Natural killer cell (primary cell): Measurements from ENCODE around the gene SLC25A1. TPM values are rescaled to one million over a fixed set of nuclear protein-coding genes. Genes with fewer than 3 reads are reported as not detected.

Source experiments
- ATAC-seq, 3 donors: fragments of 150-1000 bp in 2 of 3; fragments of 200-7000 bp in 1 of 3; cut with Tn5 transposase; 1 replicate in 1 of 3; 2 replicates in 2 of 3; pipeline ENCODE4 v1.10.0; 2021; ENCODE audit warnings: mild to moderate bottlenecking in 2 of 3, moderate library complexity in 2 of 3
- DNase-seq, 2 donors: peaks; one replicate each; pipeline versions ENCODE4 v3.0.0 to v3.0.0-alpha.2; 2013 to 2021; ENCODE audit warnings: mixed read lengths in 1 of 2
- H3K27ac ChIP-seq: one replicate; pipeline ENCODE4 v1.5.1; 2013; ENCODE audit warnings: mild to moderate bottlenecking, low read length
- H3K27me3 ChIP-seq: one replicate; pipeline ENCODE4 v1.6.1; 2013; ENCODE audit warnings: low read length; ENCODE audit not compliant: control insufficient read depth, insufficient read depth
- H3K36me3 ChIP-seq: one replicate; pipeline ENCODE4 v1.6.1; 2013; ENCODE audit warnings: low read length; ENCODE audit not compliant: control insufficient read depth, insufficient read depth
- H3K4me1 ChIP-seq: one replicate; pipeline ENCODE4 v1.6.1; 2013; ENCODE audit warnings: low read length; ENCODE audit not compliant: control insufficient read depth, insufficient read depth
- H3K4me3 ChIP-seq: one replicate; pipeline ENCODE4 v1.5.1; 2013; ENCODE audit warnings: low read length
- H3K9me3 ChIP-seq: one replicate; pipeline ENCODE4 v1.6.1; 2013; ENCODE audit warnings: low read length; ENCODE audit not compliant: control insufficient read depth, insufficient read depth
- H3K27ac Mint-ChIP-seq, 2 donors: one replicate each; pipeline ENCODE4 v1.8.0; 2022; ENCODE audit warnings: mild to moderate bottlenecking in 2 of 2, mixed read lengths in 2 of 2, moderate library complexity in 1 of 2
- H3K27me3 Mint-ChIP-seq, 2 donors: one replicate each; pipeline ENCODE4 v1.8.0; 2022; ENCODE audit warnings: low read depth in 2 of 2, mixed read lengths in 2 of 2
- H3K36me3 Mint-ChIP-seq: one replicate; pipeline ENCODE4 v1.8.0; 2022; ENCODE audit warnings: mixed read lengths
- H3K4me1 Mint-ChIP-seq, 2 donors: one replicate each; pipeline ENCODE4 v1.8.0; 2022; ENCODE audit warnings: mixed read lengths in 2 of 2
- H3K4me3 Mint-ChIP-seq: one replicate; pipeline ENCODE4 v1.8.0; 2022; ENCODE audit warnings: mild to moderate bottlenecking, moderate library complexity, mixed read lengths
- H3K9me3 Mint-ChIP-seq, 2 donors: one replicate each; pipeline ENCODE4 v1.8.0; 2022; ENCODE audit warnings: mixed read lengths in 2 of 2
- CTCF ChIP-seq: fragments of 200-600 bp; IDR thresholded peaks from one replicate; pipeline ENCODE4 v1.8.0; 2022; ENCODE audit warnings: antibody characterized with exemption
- WGBS: methylation state at CpG from one replicate; pipeline ENCODE4 v1.1.7; 2013; ENCODE audit warnings: missing lambda C conversion rate; ENCODE audit not compliant: insufficient coverage; 5-methylcytosine and 5-hydroxymethylcytosine counted together
- intact Hi-C: fragments of 100-400 bp; cut with micrococcal nuclease; formaldehyde crosslinking; loops from one replicate; pipeline ENCODE4 v1.14.2; 2022
- total RNA-seq, 4 donors: library from RNA; stranded (reverse); fragments of 120-200 nt in 1 of 4; gene quantifications; one replicate each; pipeline versions ENCODE4 v1.2.3 to v1.2.4, GENCODE V29; 2013 to 2022

Gene SLC25A1
- 10 to 100 TPM; 24.8 to 29.6 (median 26.9) TPM for total RNA-seq
- total RNA-seq (2013) = 26.2 TPM

GRCh38 chr22:19178657-19179496, at the start of gene SLC25A1:
TSS of gene SLC25A1 (minus strand) at chr22:19178736. CDS start at chr22:19178673, 63 bp downstream.
- WGBS = under 1% methylated on average over 86 of the region's 86 CpGs
- ATAC-seq (peak; percentile 68 to 80 (median 79)), DNase-seq (peak; percentile 58 to 86)
- peak within 1 kb of the TSS; percentile 46 to 79 for H3K27ac Mint-ChIP-seq
- H3K36me3 Mint-ChIP-seq = no peaks in the 10 kb centered on the region
- H3K27ac ChIP-seq = peak within 1 kb of the TSS; percentile 45
- H3K9me3 Mint-ChIP-seq = no peaks in the 10 kb centered on the region
- peak within 1 kb of the TSS; percentile 88 for H3K4me3 Mint-ChIP-seq
- peak within 1 kb of the TSS; percentile 66 for H3K4me3 ChIP-seq
- TF ChIP-seq CTCF = no peak
- peaks cover 30% of the 10 kb centered on the region for H3K4me1 ChIP-seq
- H3K9me3 ChIP-seq = no peaks in the 10 kb centered on the region
- no peaks in the 10 kb centered on the region for H3K36me3 ChIP-seq
- H3K27me3 ChIP-seq = no peaks in the 10 kb centered on the region
- H3K4me1 Mint-ChIP-seq = peaks cover 6 to 11% of the 10 kb centered on the region in 2 donors
- no peaks in the 10 kb centered on the region for H3K27me3 Mint-ChIP-seq
- intact Hi-C loops = loop anchor here (2.0 kb wide), 2 partner anchors 56 to 300 kb away; partner anchors contain the start of genes CDC45, DGCR2 and UFD1

- H3K9me3 Mint-ChIP-seq = no peaks in the 10 kb centered on the region
- no peak overlapping the region for H3K4me3 ChIP-seq
- H3K36me3 Mint-ChIP-seq = no peaks in the 10 kb centered on the region
- intact Hi-C loops = no loop called here
- H3K9me3 ChIP-seq = no peaks in the 10 kb centered on the region
- TF ChIP-seq CTCF = no peak
- H3K27me3 ChIP-seq = no peaks in the 10 kb centered on the region
- H3K27ac ChIP-seq = no peak overlapping the region
- WGBS = 83% methylated on average over 4 of the region's 4 CpGs
- no peak overlapping the region for H3K4me3 Mint-ChIP-seq
- H3K4me1 Mint-ChIP-seq = no peaks in the 10 kb centered on the region
- H3K27ac Mint-ChIP-seq = no peak overlapping the region
- ATAC-seq = no peak
- DNase-seq = no peak
- peaks cover 0 to 4% of the 10 kb centered on the region in 2 donors for H3K27me3 Mint-ChIP-seq
- H3K4me1 ChIP-seq = no peaks in the 10 kb centered on the region
- H3K36me3 ChIP-seq = no peaks in the 10 kb centered on the region
Observed at GRCh38 chr22:19228179-19228578, 49.6 kb upstream of the SLC25A1 start.

- no peaks in the 10 kb centered on the region for H3K9me3 ChIP-seq
- no peaks in the 10 kb centered on the region for H3K4me1 Mint-ChIP-seq
- no peaks in the 10 kb centered on the region for H3K4me1 ChIP-seq
- no peaks in the 10 kb centered on the region for H3K36me3 Mint-ChIP-seq
- H3K4me3 ChIP-seq = no peak overlapping the region
- H3K36me3 ChIP-seq = no peaks in the 10 kb centered on the region
- H3K27me3 ChIP-seq = no peaks in the 10 kb centered on the region
- no peak overlapping the region for H3K4me3 Mint-ChIP-seq
- no peaks in the 10 kb centered on the region for H3K9me3 Mint-ChIP-seq
- intact Hi-C loops = no loop called here
- ATAC-seq (no peak), DNase-seq (no peak)
- no peak overlapping the region for H3K27ac Mint-ChIP-seq
- no peak for TF ChIP-seq CTCF
- H3K27ac ChIP-seq = no peak overlapping the region
- no peaks in the 10 kb centered on the region for H3K27me3 Mint-ChIP-seq
Observed at GRCh38 chr22:19226428-19226827, 47.9 kb upstream of the SLC25A1 start.
